GM21737 (cell line): Measurements from ENCODE around the gene FAM180A.
"Not testable (repeated sequence)": the region's sequence is repeated elsewhere in the genome, so short reads cannot be mapped to it uniquely, and the experiment has no call there.

Experiments used
- ATAC-seq: cut with Tn5 transposase; IDR thresholded peaks from one replicate; pipeline ENCODE4 v1.9.1; 2021; ENCODE audit warnings: mild to moderate bottlenecking, moderate library complexity; ENCODE audit not compliant: unreplicated experiment

FAM180A gene

GRCh38 chr7:135715055-135715522, 33.5 kb downstream of the FAM180A start:
- ATAC-seq = no peak

GRCh38 chr7:135714534-135715009, 34.0 kb downstream of the FAM180A start:
- ATAC-seq = no peak

- no peak for ATAC-seq
Observed at GRCh38 chr7:135713836-135714470, 34.7 kb downstream of the FAM180A start.

- ATAC-seq = no peak
Observed at GRCh38 chr7:135712796-135713195, 35.8 kb downstream of the FAM180A start.

GRCh38 chr7:135712182-135712782, 36.3 kb downstream of the FAM180A start:
- ATAC-seq = no peak

- ATAC-seq = no peak
Observed at GRCh38 chr7:135711139-135711469, 37.5 kb downstream of the FAM180A start.

- ATAC-seq = no peak
Observed at GRCh38 chr7:135710417-135711138, 38.0 kb downstream of the FAM180A start.

GRCh38 chr7:135709508-135709907, 39.1 kb downstream of the FAM180A start:
- no peak for ATAC-seq

GRCh38 chr7:135708041-135708440, 40.6 kb downstream of the FAM180A start:
- no peak for ATAC-seq

GRCh38 chr7:135707570-135707966, 41.0 kb downstream of the FAM180A start:
- ATAC-seq = no peak

GRCh38 chr7:135706858-135707569, 41.6 kb downstream of the FAM180A start:
- ATAC-seq = no peak

- no peak for ATAC-seq
Observed at GRCh38 chr7:135706038-135706742, 42.4 kb downstream of the FAM180A start.

- ATAC-seq = no peak
Observed at GRCh38 chr7:135704698-135705097, 43.9 kb downstream of the FAM180A start.

- ATAC-seq = no peak
Observed at GRCh38 chr7:135704074-135704473, 44.5 kb downstream of the FAM180A start.

GRCh38 chr7:135697276-135698049, 51.1 kb downstream of the FAM180A start:
- ATAC-seq = no peak

GRCh38 chr7:135693558-135693957, 55.1 kb downstream of the FAM180A start:
- no peak for ATAC-seq

- ATAC-seq = not testable (repeated sequence)
Observed at GRCh38 chr7:135692606-135693005, 56.0 kb downstream of the FAM180A start.

- no peak for ATAC-seq
Observed at GRCh38 chr7:135692055-135692454, 56.6 kb downstream of the FAM180A start.

GRCh38 chr7:135690566-135690965, 58.0 kb downstream of the FAM180A start:
- ATAC-seq = no peak

GRCh38 chr7:135687466-135687865, 61.1 kb downstream of the FAM180A start:
- ATAC-seq = no peak
